HCT116 (cell line): Measurements from ENCODE around the gene RBKS. TPM values are rescaled to one million over a fixed set of nuclear protein-coding genes. Genes with fewer than 3 reads are reported as not detected.

Experiments used
- ATAC-seq: fragments of 200-7000 bp; cut with Tn5 transposase; 2 replicates; pipeline ENCODE4 v1.9.1; 2020; ENCODE audit warnings: mild to moderate bottlenecking, moderate library complexity
- BruUV-seq: library from RNA; stranded (reverse); fragments of 400-500 nt; replicated peaks from 2 replicates; lab custom pipeline; 2021; lab: Mats Ljungman, UMichigan
- CTCF ChIA-PET: fragments of 300-600 bp; sonication (Branson Sonifier 250); formaldehyde crosslinking; loops from one replicate; lab custom pipeline; 2021; ENCODE audit warnings: antibody characterized with exemption; lab: Charles Lee
- POLR2A ChIA-PET: fragments of 300-600, 350-600 bp; sonication (Branson Sonifier 250); formaldehyde crosslinking; loops from one replicate; lab custom pipeline; 2021; ENCODE audit warnings: antibody characterized with exemption; lab: Charles Lee
- RAD21 ChIA-PET, 2 experiments: fragments of 300-600 bp; sonication (Branson Sonifier 250); formaldehyde crosslinking; loops; one replicate each; lab custom pipeline; 2023; ENCODE audit warnings: low total read pairs in 2 of 2; ENCODE audit not compliant: uncharacterized antibody in 2 of 2, unreplicated experiment in 2 of 2, low non-redundant PET in 1 of 2; lab: Charles Lee
- DNase-seq: peaks from one replicate; pipeline ENCODE4 v3.0.0-alpha.2; 2010; ENCODE audit warnings: low read depth, low spot score
- H2AFZ ChIP-seq: fragments of 200-600 bp; shearing (Covaris generic), sonication (generic); 2 replicates; pipeline ENCODE4 v1.6.1; 2017; ENCODE audit warnings: low read depth, mixed run types, mixed read lengths, antibody characterized with exemption, low read length; ENCODE audit not compliant: poor library complexity, severe bottlenecking
- H3K27ac ChIP-seq: 2 replicates; pipeline ENCODE4 v1.5.1; 2012; ENCODE audit warnings: low read depth, low read length
- H3K27me3 ChIP-seq: fragments of 200-600 bp; sonication (generic); 2 replicates; pipeline ENCODE4 v1.6.1; 2016; ENCODE audit warnings: mixed run types, low read length, mixed read lengths; ENCODE audit not compliant: insufficient read depth
- H3K36me3 ChIP-seq, 2 experiments: fragments of 200-500 bp in 1 of 2; fragments of 200-600 bp in 1 of 2; sonication (Bioruptor generic) in 1 of 2; sonication (generic) in 1 of 2; 2 replicates each; pipeline versions ENCODE4 v1.5.1 to v1.6.1; 2014 to 2016; ENCODE audit warnings: low read length in 2 of 2, inconsistent platforms in 1 of 2, mixed read lengths in 1 of 2, mixed run types in 1 of 2; ENCODE audit not compliant: insufficient read depth in 2 of 2, control insufficient read depth in 1 of 2
- H3K4me1 ChIP-seq, 2 experiments: fragments of 200-600 bp in 1 of 2; sonication (generic) in 1 of 2; 2 replicates each; pipeline versions ENCODE4 v1.5.1 to v1.6.1; 2012 to 2017; ENCODE audit warnings: low read length in 2 of 2, inconsistent platforms in 1 of 2, mild to moderate bottlenecking in 1 of 2, mixed read lengths in 1 of 2, mixed run types in 1 of 2, moderate library complexity in 1 of 2; ENCODE audit not compliant: insufficient read depth in 2 of 2, control insufficient read depth in 1 of 2
- H3K4me2 ChIP-seq: fragments of 200-600 bp; sonication (generic); 2 replicates; pipeline ENCODE4 v1.6.1; 2017; ENCODE audit warnings: mixed run types, low read length, mixed read lengths
- H3K4me3 ChIP-seq, 2 experiments: fragments of 200-600 bp in 1 of 2; sonication (generic) in 1 of 2; replicated peaks in 1 of 2; 2 replicates each; pipeline ENCODE4 v1.5.1; 2011 to 2016; ENCODE audit warnings: low read length in 2 of 2, control low read depth in 1 of 2, low read depth in 1 of 2, mild to moderate bottlenecking in 1 of 2, mixed read lengths in 1 of 2, mixed run types in 1 of 2
- H3K79me2 ChIP-seq: fragments of 200-600 bp; sonication (generic); 2 replicates; pipeline ENCODE4 v1.6.1; 2017; ENCODE audit warnings: mild to moderate bottlenecking, mixed run types, low read length, moderate library complexity, mixed read lengths; ENCODE audit not compliant: insufficient read depth
- H3K9ac ChIP-seq: fragments of 200-600 bp; sonication (generic); 2 replicates; pipeline ENCODE4 v1.6.1; 2016; ENCODE audit warnings: low read length, mixed read lengths
- H3K9me2 ChIP-seq: fragments of 200-600 bp; sonication (generic), shearing (Covaris generic); 2 replicates; pipeline ENCODE4 v1.6.1; 2017; ENCODE audit warnings: mixed run types, mild to moderate bottlenecking, moderate library complexity; ENCODE audit not compliant: insufficient read depth
- H3K9me3 ChIP-seq, 2 experiments: fragments of 200-500 bp in 1 of 2; fragments of 200-600 bp in 1 of 2; sonication (Bioruptor generic) in 1 of 2; sonication (generic) in 1 of 2; 2 replicates each; pipeline ENCODE4 v1.6.1; 2014 to 2017; ENCODE audit warnings: low read length in 2 of 2, mixed read lengths in 2 of 2, inconsistent platforms in 1 of 2, low read depth in 1 of 2, mild to moderate bottlenecking in 1 of 2, mixed run types in 1 of 2, moderate library complexity in 1 of 2; ENCODE audit not compliant: control insufficient read depth in 1 of 2, insufficient read depth in 1 of 2
- H4K20me1 ChIP-seq: fragments of 200-600 bp; sonication (generic), shearing (Covaris generic); 2 replicates; pipeline ENCODE4 v1.6.1; 2017; ENCODE audit warnings: mixed run types, mild to moderate bottlenecking, moderate library complexity; ENCODE audit not compliant: insufficient read depth
- CBX3 ChIP-seq: IDR thresholded peaks from 2 replicates; pipeline ENCODE4 v1.6.1; 2012; ENCODE audit warnings: low read depth
- EZH2 ChIP-seq: fragments of 200-600 bp; sonication (generic); IDR thresholded peaks from 2 replicates; pipeline ENCODE4 v1.6.1; 2017; ENCODE audit warnings: antibody characterized with exemption, mixed run types
- FOSL1 ChIP-seq: IDR thresholded peaks from 2 replicates; pipeline ENCODE4 v1.6.1; 2012; ENCODE audit warnings: low read depth
- JUND ChIP-seq: IDR thresholded peaks from 2 replicates; pipeline ENCODE4 v1.6.1; 2012
- POLR2A ChIP-seq: IDR thresholded peaks from 2 replicates; pipeline ENCODE4 v1.7.0; 2011; ENCODE audit warnings: borderline replicate concordance; ENCODE audit not compliant: insufficient read depth, insufficient read length; ENCODE audit errors: extremely low read depth
- SIN3A ChIP-seq: IDR thresholded peaks from 2 replicates; pipeline ENCODE4 v1.6.1; 2012; ENCODE audit warnings: low read depth
- intact Hi-C: fragments of 100-400 bp; cut with micrococcal nuclease; formaldehyde crosslinking; loops from 2 replicates; pipeline ENCODE4 v1.10.0; 2022
- total RNA-seq: library from RNA; stranded (reverse); gene quantifications from one replicate; pipeline ENCODE4 v1.2.1, GENCODE V29; 2021; ENCODE audit not compliant: unreplicated experiment

The RBKS gene
- total RNA-seq, 1 experiment from 2014 or later = 2.4 TPM

DNA sequence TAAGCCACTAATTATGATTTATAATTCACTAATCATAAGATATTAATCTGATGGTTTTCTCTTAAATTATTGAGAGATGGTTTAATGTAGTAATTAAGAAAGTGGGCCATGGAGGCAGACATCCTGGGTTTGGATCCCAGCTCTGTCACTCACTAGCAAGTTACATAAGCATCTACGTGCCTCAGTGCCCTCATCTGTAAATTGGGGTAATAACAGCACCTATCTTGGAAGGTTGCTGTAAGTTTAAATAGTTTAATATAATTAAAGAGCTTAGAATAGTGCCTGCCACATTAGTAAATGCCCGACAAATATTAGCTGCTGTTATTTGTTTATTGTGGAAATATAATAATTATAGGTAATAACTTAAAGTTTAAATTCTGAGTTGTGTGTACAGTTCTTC is 31.2 kb upstream of the RBKS start:
- Histone ChIP-seq H3K36me3 (no peaks in the 10 kb centered on the region), H3K79me2 (no peaks in the 10 kb centered on the region; the same call in 1 of the 2 replicates), H4K20me1 (no peaks in the 10 kb centered on the region), H3K9ac (no peak overlapping the region), H3K4me3 (no peak overlapping the region), H3K9me2 (no peaks in the 10 kb centered on the region), H3K9me3 (no peaks in the 10 kb centered on the region), H3K27ac (no peak overlapping the region), H3K27me3 (no peaks in the 10 kb centered on the region), H3K4me1 (0 out of 4 replicates have a peak, but pooled peaks cover 0 to 2% of the 10 kb centered on the region in 2 experiments), H3K4me2 (no peak overlapping the region), H2AFZ (no peak overlapping the region)
- BruUV-seq = no TSS peak
- TF ChIP-seq JUND = no peak
- no peak for TF ChIP-seq SIN3A
- TF ChIP-seq POLR2A = no peak
- no peak for TF ChIP-seq FOSL1
- TF ChIP-seq EZH2 = no peak
- intact Hi-C loops = no loop called here
- no peak for DNase-seq
- RAD21 ChIA-PET = no interaction called here
- ATAC-seq = no peak
- CTCF ChIA-PET = no interaction called here
- POLR2A ChIA-PET = no interaction called here

DNA sequence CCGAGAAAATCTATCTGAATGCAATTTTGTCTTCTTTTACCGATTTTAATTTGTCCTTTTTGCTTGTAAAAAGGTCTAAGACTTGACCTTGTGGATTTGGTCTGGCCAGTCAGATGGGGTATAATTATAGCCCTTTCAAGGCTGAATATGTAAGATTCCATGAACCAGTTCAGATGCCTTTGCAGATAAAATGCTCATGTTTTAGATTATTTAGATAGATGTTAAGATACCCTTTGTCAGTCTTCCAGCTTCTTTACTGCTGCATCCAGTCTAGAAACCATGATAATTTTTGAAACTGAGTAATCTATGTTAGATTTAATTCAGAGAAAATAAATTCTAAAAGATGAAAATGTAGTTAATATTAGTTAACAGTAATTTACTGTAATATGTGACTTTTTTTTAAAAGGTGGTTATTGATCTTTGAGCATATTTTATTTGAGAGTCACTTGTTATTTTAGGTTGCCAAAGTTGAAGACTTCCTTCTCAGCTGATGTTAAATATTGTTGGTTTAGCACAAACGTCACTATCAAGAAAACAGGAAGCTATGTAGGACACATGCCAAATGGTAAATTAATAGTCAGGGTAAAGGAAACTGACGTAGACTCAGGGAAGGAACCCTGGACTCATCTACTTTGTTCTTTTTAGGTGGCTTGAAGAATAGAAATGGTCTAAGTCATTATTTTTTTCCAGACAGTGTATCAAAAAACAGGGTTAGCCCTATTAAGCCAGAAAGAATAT is 30.1 kb upstream of the RBKS start:
- TF ChIP-seq POLR2A (no peak), CBX3 (no peak)
- H3K27me3 ChIP-seq = no peaks in the 10 kb centered on the region
- ATAC-seq = no peak
- POLR2A ChIA-PET = no interaction called here
- no peak overlapping the region for H3K4me2 ChIP-seq
- H3K9ac ChIP-seq = no peak overlapping the region
- no peaks in the 10 kb centered on the region for H3K9me2 ChIP-seq
- BruUV-seq = no TSS peak
- H3K79me2 ChIP-seq = no peaks in the 10 kb centered on the region; the same call in 1 of the 2 replicates
- RAD21 ChIA-PET = no interaction called here
- CTCF ChIA-PET = no interaction called here
- H3K4me3 ChIP-seq = no peak overlapping the region
- no peak overlapping the region for H3K27ac ChIP-seq
- intact Hi-C loops = no loop called here
- no peaks in the 10 kb centered on the region for H3K36me3 ChIP-seq
- no peaks in the 10 kb centered on the region for H4K20me1 ChIP-seq
- peaks cover 0 to 6% of the 10 kb centered on the region in 2 experiments; a peak in 1 of 4 replicates for H3K4me1 ChIP-seq
- no peak for DNase-seq
- no peaks in the 10 kb centered on the region for H3K9me3 ChIP-seq
- no peak overlapping the region for H2AFZ ChIP-seq
